ENCODE data around the gene TFF1. TPM values are rescaled to one million over a fixed set of nuclear protein-coding genes. Genes with fewer than 3 reads are reported as not detected.

Gene TFF1
- total and polyA plus RNA-seq, 2 donors: 2.4 TPM; not detected in 1

GRCh38 chr21:42356046-42356445 is 10.3 kb downstream of the TFF1 start:
- WGBS: 97% methylated on average over 2 of the region's 2 CpGs

GRCh38 chr21:42353623-42354022 is 12.7 kb downstream of the TFF1 start:
- H3K4me3 ChIP-seq (ENCODE audit: low read length in 2 of 2): no peak overlapping the region
- no peak for DNase-seq (ENCODE audit: low read depth in 6 of 9, low spot score in 9 of 9)
- H3K9me3 ChIP-seq (ENCODE audit: control insufficient read depth in 2 of 2, insufficient read depth in 1 of 2, low read length in 1 of 2): peaks cover 0 to 19% of the 10 kb centered on the region in 2 donors
- H3K27me3 ChIP-seq (ENCODE audit: control insufficient read depth in 2 of 2, insufficient read depth in 1 of 2, low read length in 1 of 2): no peaks in the 10 kb centered on the region
- no peaks in the 10 kb centered on the region for H3K36me3 ChIP-seq (ENCODE audit: control insufficient read depth in 2 of 2, insufficient read depth in 2 of 2, low read length in 1 of 2)
- WGBS: 91% methylated on average over 5 of the region's 5 CpGs
- no peaks in the 10 kb centered on the region for H3K4me1 ChIP-seq (ENCODE audit: control insufficient read depth in 2 of 2, insufficient read depth in 2 of 2, low read length in 2 of 2)
- no peak overlapping the region for H3K27ac ChIP-seq (ENCODE audit: low read depth in 1 of 2, low read length in 1 of 2)

More at GRCh38 chr21:42356046-42356445, 10.3 kb downstream of the TFF1 start:
- Histone ChIP-seq H3K27ac (ENCODE audit: low read depth in 1 of 2, low read length in 1 of 2) (no peak overlapping the region), H3K4me3 (ENCODE audit: low read length in 2 of 2) (no peak overlapping the region), H3K27me3 (ENCODE audit: control insufficient read depth in 2 of 2, insufficient read depth in 1 of 2, low read length in 1 of 2) (peaks cover 0 to under 1% of the 10 kb centered on the region in 2 donors), H3K9me3 (ENCODE audit: control insufficient read depth in 2 of 2, insufficient read depth in 1 of 2, low read length in 1 of 2) (peaks cover 5 to 30% of the 10 kb centered on the region in 2 donors), H3K36me3 (ENCODE audit: control insufficient read depth in 2 of 2, insufficient read depth in 2 of 2, low read length in 1 of 2) (no peaks in the 10 kb centered on the region), H3K4me1 (ENCODE audit: control insufficient read depth in 2 of 2, insufficient read depth in 2 of 2, low read length in 2 of 2) (no peaks in the 10 kb centered on the region)
- DNase-seq (ENCODE audit: low read depth in 6 of 9, low spot score in 9 of 9): no peak

GRCh38 chr21:42352441-42353095 is 13.8 kb downstream of the TFF1 start:
- 94% methylated on average over 14 of the region's 14 CpGs for WGBS
- no peak for DNase-seq (ENCODE audit: low read depth in 6 of 9, low spot score in 9 of 9)

GRCh38 chr21:42351626-42352440 is 14.5 kb downstream of the TFF1 start:
- Histone ChIP-seq H3K36me3 (ENCODE audit: control insufficient read depth in 2 of 2, insufficient read depth in 2 of 2, low read length in 1 of 2) (no peaks in the 10 kb centered on the region), H3K27ac (ENCODE audit: low read depth in 1 of 2, low read length in 1 of 2) (no peak overlapping the region), H3K4me3 (ENCODE audit: low read length in 2 of 2) (no peak overlapping the region), H3K4me1 (ENCODE audit: control insufficient read depth in 2 of 2, insufficient read depth in 2 of 2, low read length in 2 of 2) (no peaks in the 10 kb centered on the region), H3K9me3 (ENCODE audit: control insufficient read depth in 2 of 2, insufficient read depth in 1 of 2, low read length in 1 of 2) (peaks cover 0 to 13% of the 10 kb centered on the region in 2 donors), H3K27me3 (ENCODE audit: control insufficient read depth in 2 of 2, insufficient read depth in 1 of 2, low read length in 1 of 2) (no peaks in the 10 kb centered on the region)
- 91% methylated on average over 11 of the region's 11 CpGs for WGBS
- no peak for DNase-seq (ENCODE audit: low read depth in 6 of 9, low spot score in 9 of 9)

More at GRCh38 chr21:42352441-42353095, 13.8 kb downstream of the TFF1 start:
- Histone ChIP-seq H3K27ac (ENCODE audit: low read depth in 1 of 2, low read length in 1 of 2) (no peak overlapping the region), H3K4me3 (ENCODE audit: low read length in 2 of 2) (no peak overlapping the region), H3K27me3 (ENCODE audit: control insufficient read depth in 2 of 2, insufficient read depth in 1 of 2, low read length in 1 of 2) (no peaks in the 10 kb centered on the region), H3K9me3 (ENCODE audit: control insufficient read depth in 2 of 2, insufficient read depth in 1 of 2, low read length in 1 of 2) (peaks cover 0 to 16% of the 10 kb centered on the region in 2 donors), H3K4me1 (ENCODE audit: control insufficient read depth in 2 of 2, insufficient read depth in 2 of 2, low read length in 2 of 2) (no peaks in the 10 kb centered on the region), H3K36me3 (ENCODE audit: control insufficient read depth in 2 of 2, insufficient read depth in 2 of 2, low read length in 1 of 2) (no peaks in the 10 kb centered on the region)

- 95% methylated on average over 13 of the region's 13 CpGs for WGBS
- no peak within 1 kb of the TSS for H3K4me3 ChIP-seq (ENCODE audit: low read length in 2 of 2)
These were observed 15.4 kb downstream of the TFF1 start, which contains the start of gene TFF2 for GRCh38 chr21:42350927-42351426. TFF2 (minus strand) TSS chr21:42350994; CDS start chr21:42350957, 37 bp downstream.

GRCh38 chr21:42350318-42350910 is 15.9 kb downstream of the TFF1 start:
- peaks cover 0 to 10% of the 10 kb centered on the region in 2 donors for H3K9me3 ChIP-seq (ENCODE audit: control insufficient read depth in 2 of 2, insufficient read depth in 1 of 2, low read length in 1 of 2)
- WGBS: 97% methylated on average over 11 of the region's 11 CpGs
- DNase-seq (ENCODE audit: low read depth in 6 of 9, low spot score in 9 of 9): no peak
- H3K27ac ChIP-seq (ENCODE audit: low read depth in 1 of 2, low read length in 1 of 2): no peak overlapping the region
- no peaks in the 10 kb centered on the region for H3K27me3 ChIP-seq (ENCODE audit: control insufficient read depth in 2 of 2, insufficient read depth in 1 of 2, low read length in 1 of 2)
- no peaks in the 10 kb centered on the region for H3K4me1 ChIP-seq (ENCODE audit: control insufficient read depth in 2 of 2, insufficient read depth in 2 of 2, low read length in 2 of 2)
- H3K36me3 ChIP-seq (ENCODE audit: control insufficient read depth in 2 of 2, insufficient read depth in 2 of 2, low read length in 1 of 2): no peaks in the 10 kb centered on the region
- H3K4me3 ChIP-seq (ENCODE audit: low read length in 2 of 2): no peak overlapping the region

More at GRCh38 chr21:42350927-42351426, 15.4 kb downstream of the TFF1 start, which contains the start of gene TFF2:
- Histone ChIP-seq H3K36me3 (ENCODE audit: control insufficient read depth in 2 of 2, insufficient read depth in 2 of 2, low read length in 1 of 2) (no peaks in the 10 kb centered on the region), H3K27me3 (ENCODE audit: control insufficient read depth in 2 of 2, insufficient read depth in 1 of 2, low read length in 1 of 2) (no peaks in the 10 kb centered on the region), H3K4me1 (ENCODE audit: control insufficient read depth in 2 of 2, insufficient read depth in 2 of 2, low read length in 2 of 2) (no peaks in the 10 kb centered on the region), H3K9me3 (ENCODE audit: control insufficient read depth in 2 of 2, insufficient read depth in 1 of 2, low read length in 1 of 2) (peaks cover 0 to 10% of the 10 kb centered on the region in 2 donors), H3K27ac (ENCODE audit: low read depth in 1 of 2, low read length in 1 of 2) (no peak within 1 kb of the TSS)
- DNase-seq (ENCODE audit: low read depth in 6 of 9, low spot score in 9 of 9): no peak

- WGBS: 88% methylated on average over 14 of the region's 14 CpGs
- Histone ChIP-seq H3K27ac (ENCODE audit: low read depth in 1 of 2, low read length in 1 of 2) (no peak overlapping the region), H3K4me1 (ENCODE audit: control insufficient read depth in 2 of 2, insufficient read depth in 2 of 2, low read length in 2 of 2) (no peaks in the 10 kb centered on the region), H3K9me3 (ENCODE audit: control insufficient read depth in 2 of 2, insufficient read depth in 1 of 2, low read length in 1 of 2) (peaks cover 0 to 10% of the 10 kb centered on the region in 2 donors), H3K4me3 (ENCODE audit: low read length in 2 of 2) (no peak overlapping the region), H3K27me3 (ENCODE audit: control insufficient read depth in 2 of 2, insufficient read depth in 1 of 2, low read length in 1 of 2) (no peaks in the 10 kb centered on the region), H3K36me3 (ENCODE audit: control insufficient read depth in 2 of 2, insufficient read depth in 2 of 2, low read length in 1 of 2) (no peaks in the 10 kb centered on the region)
- no peak for DNase-seq (ENCODE audit: low read depth in 6 of 9, low spot score in 9 of 9)
These were observed 16.7 kb downstream of the TFF1 start for GRCh38 chr21:42349420-42350317.

- H3K4me3 ChIP-seq (ENCODE audit: low read length in 2 of 2): no peak overlapping the region
- no peaks in the 10 kb centered on the region for H3K4me1 ChIP-seq (ENCODE audit: control insufficient read depth in 2 of 2, insufficient read depth in 2 of 2, low read length in 2 of 2)
- 97% methylated on average over 2 of the region's 2 CpGs for WGBS
- no peaks in the 10 kb centered on the region for H3K36me3 ChIP-seq (ENCODE audit: control insufficient read depth in 2 of 2, insufficient read depth in 2 of 2, low read length in 1 of 2)
- no peak for DNase-seq (ENCODE audit: low read depth in 6 of 9, low spot score in 9 of 9)
- peaks cover 0 to 6% of the 10 kb centered on the region in 2 donors for H3K9me3 ChIP-seq (ENCODE audit: control insufficient read depth in 2 of 2, insufficient read depth in 1 of 2, low read length in 1 of 2)
- no peaks in the 10 kb centered on the region for H3K27me3 ChIP-seq (ENCODE audit: control insufficient read depth in 2 of 2, insufficient read depth in 1 of 2, low read length in 1 of 2)
- H3K27ac ChIP-seq (ENCODE audit: low read depth in 1 of 2, low read length in 1 of 2): no peak overlapping the region
These were observed 17.6 kb downstream of the TFF1 start for GRCh38 chr21:42348762-42349161.
